GM23338 (cell line): ENCODE results near the gene UBE2J1. TPM values are rescaled to one million over a fixed set of nuclear protein-coding genes. Genes with fewer than 3 reads are reported as not detected.

ENCODE experiments used
- ATAC-seq: fragments of 200-7000 bp; cut with Tn5 transposase; 3 replicates; pipeline ENCODE4 v1.9.1; 2020
- DNase-seq: peaks from one replicate; pipeline ENCODE4 v3.0.0-alpha.2; 2015; ENCODE audit warnings: low spot score
- H2AFZ ChIP-seq: fragments of 200-600 bp; sonication (generic); 2 replicates; pipeline ENCODE4 v1.8.0; 2016; ENCODE audit warnings: antibody characterized with exemption, mild to moderate bottlenecking, moderate library complexity
- H3F3A ChIP-seq: fragments of 200-600 bp; sonication (generic); replicated peaks from 2 replicates; pipeline ENCODE4 v1.8.0; 2017; ENCODE audit warnings: antibody characterized with exemption, mixed run types, low read depth
- H3K27ac ChIP-seq: fragments of 200-600 bp; sonication (generic); 2 replicates; pipeline ENCODE4 v1.6.1; 2016; ENCODE audit warnings: low read depth
- H3K27me3 ChIP-seq: fragments of 200-600 bp; sonication (generic); 2 replicates; pipeline ENCODE4 v1.8.0; 2016; ENCODE audit warnings: mild to moderate bottlenecking, mixed run types, moderate library complexity; ENCODE audit not compliant: insufficient read depth
- H3K36me3 ChIP-seq: fragments of 200-600 bp; sonication (generic); 2 replicates; pipeline ENCODE4 v1.8.0; 2016; ENCODE audit warnings: mild to moderate bottlenecking; ENCODE audit not compliant: insufficient read depth
- H3K4me1 ChIP-seq: fragments of 200-600 bp; sonication (generic); 2 replicates; pipeline ENCODE4 v1.8.0; 2016; ENCODE audit warnings: mild to moderate bottlenecking, moderate library complexity; ENCODE audit not compliant: insufficient read depth
- H3K4me2 ChIP-seq: fragments of 200-600 bp; sonication (generic); 2 replicates; pipeline ENCODE4 v1.7.1; 2017; ENCODE audit warnings: mixed run types
- H3K4me3 ChIP-seq: fragments of 200-600 bp; sonication (generic); 2 replicates; pipeline ENCODE4 v1.6.1; 2016; ENCODE audit warnings: mixed run types
- H3K79me2 ChIP-seq: fragments of 200-600 bp; sonication (generic); replicated peaks from 2 replicates; pipeline ENCODE4 v1.8.0; 2017; ENCODE audit warnings: mild to moderate bottlenecking; ENCODE audit not compliant: insufficient read depth
- H3K9me2 ChIP-seq: fragments of 200-600 bp; sonication (generic); 2 replicates; pipeline ENCODE4 v1.8.0; 2017; ENCODE audit not compliant: insufficient read depth
- H4K20me1 ChIP-seq: fragments of 200-600 bp; sonication (generic); replicated peaks from 2 replicates; pipeline ENCODE4 v1.8.0; 2017; ENCODE audit warnings: mild to moderate bottlenecking; ENCODE audit not compliant: insufficient read depth
- H3K27ac Mint-ChIP-seq: 2 replicates; pipeline ENCODE4 v1.8.0; 2020; ENCODE audit warnings: inconsistent platforms, mild to moderate bottlenecking, moderate library complexity, mixed read lengths
- H3K27me3 Mint-ChIP-seq: 3 replicates; pipeline ENCODE4 v1.8.0; 2022; ENCODE audit warnings: low read depth, mild to moderate bottlenecking, moderate library complexity, mixed read lengths, inconsistent platforms; ENCODE audit not compliant: insufficient read depth, poor library complexity
- H3K36me3 Mint-ChIP-seq: 3 replicates; pipeline ENCODE4 v1.8.0; 2021; ENCODE audit warnings: low read depth, mild to moderate bottlenecking, inconsistent platforms, moderate library complexity, mixed read lengths
- H3K4me1 Mint-ChIP-seq: 3 replicates; pipeline ENCODE4 v1.8.0; 2020; ENCODE audit warnings: mild to moderate bottlenecking, inconsistent platforms, mixed read lengths
- H3K4me3 Mint-ChIP-seq: 3 replicates; pipeline ENCODE4 v1.8.0; 2021; ENCODE audit warnings: moderate library complexity, mild to moderate bottlenecking, inconsistent platforms, mixed read lengths
- H3K9me3 Mint-ChIP-seq: 3 replicates; pipeline ENCODE4 v1.8.0; 2020; ENCODE audit warnings: moderate library complexity, mild to moderate bottlenecking, inconsistent platforms, mixed read lengths
- CREB1 ChIP-seq: fragments of 250-450 bp; sonication (Bioruptor Pico); IDR thresholded peaks from 2 replicates; pipeline ENCODE4 v1.5.0; 2020; ENCODE audit warnings: low read depth, mild to moderate bottlenecking, moderate library complexity
- NANOG ChIP-seq: IDR thresholded peaks from 2 replicates; pipeline ENCODE4 v1.6.1; 2016; ENCODE audit warnings: antibody characterized with exemption, borderline replicate concordance
- STAT1 ChIP-seq: IDR thresholded peaks from one replicate; pipeline ENCODE4 v1.6.1; 2016; ENCODE audit warnings: antibody characterized with exemption; ENCODE audit not compliant: unreplicated experiment
- ZNF114 ChIP-seq: fragments of 250-450 bp; sonication (Bioruptor Pico); IDR thresholded peaks from 2 replicates; pipeline ENCODE4 v1.5.0; 2020; ENCODE audit warnings: mild to moderate bottlenecking, moderate library complexity
- ZNF331 ChIP-seq: fragments of 250-450 bp; sonication (Bioruptor Pico); IDR thresholded peaks from 2 replicates; pipeline ENCODE4 v1.5.0; 2020; ENCODE audit warnings: low read depth, mild to moderate bottlenecking, moderate library complexity
- polyA plus RNA-seq: library from polyadenylated mRNA; unstranded; fragments of >200 nt; fragmentation: Nextera tagmentation; extraction: Ambion mirVana; gene quantifications from 2 replicates; pipeline ENCODE4 v1.2.1, GENCODE V29; 2016
- total RNA-seq: library from RNA; depleted of rRNA; stranded (reverse); fragments of >200 nt; shearing (Covaris generic); gene quantifications from 2 replicates; pipeline ENCODE4 v1.2.3, GENCODE V29; 2014
- TF ChIP-seq, protein P1 (sequence below): IDR thresholded peaks from one replicate; pipeline ENCODE4 v1.6.1; 2018; ENCODE audit warnings: antibody characterized with exemption; ENCODE audit not compliant: unreplicated experiment
- TF ChIP-seq, protein P2 (sequence below): IDR thresholded peaks from 2 replicates; pipeline ENCODE4 v1.6.1; 2016; ENCODE audit warnings: antibody characterized with exemption
- TF ChIP-seq, protein P3 (sequence below): fragments of 250-450 bp; sonication (Bioruptor Pico); IDR thresholded peaks from 2 replicates; pipeline ENCODE4 v1.5.0; 2020; ENCODE audit warnings: mild to moderate bottlenecking, moderate library complexity
- TF ChIP-seq, protein P4 (sequence below), 2 experiments: fragments of 200-600 bp in 1 of 2; sonication (generic) in 1 of 2; conservative IDR thresholded peaks; 2 replicates each; pipeline versions ENCODE4 v1.5.1 to v1.6.1; 2016 to 2017; ENCODE audit warnings: antibody characterized with exemption in 2 of 2, low read depth in 2 of 2, mild to moderate bottlenecking in 2 of 2, moderate library complexity in 1 of 2

The UBE2J1 gene
- total and polyA plus RNA-seq, 2 experiments from 2014 or later = 7.5 to 13.1 TPM

DNA sequence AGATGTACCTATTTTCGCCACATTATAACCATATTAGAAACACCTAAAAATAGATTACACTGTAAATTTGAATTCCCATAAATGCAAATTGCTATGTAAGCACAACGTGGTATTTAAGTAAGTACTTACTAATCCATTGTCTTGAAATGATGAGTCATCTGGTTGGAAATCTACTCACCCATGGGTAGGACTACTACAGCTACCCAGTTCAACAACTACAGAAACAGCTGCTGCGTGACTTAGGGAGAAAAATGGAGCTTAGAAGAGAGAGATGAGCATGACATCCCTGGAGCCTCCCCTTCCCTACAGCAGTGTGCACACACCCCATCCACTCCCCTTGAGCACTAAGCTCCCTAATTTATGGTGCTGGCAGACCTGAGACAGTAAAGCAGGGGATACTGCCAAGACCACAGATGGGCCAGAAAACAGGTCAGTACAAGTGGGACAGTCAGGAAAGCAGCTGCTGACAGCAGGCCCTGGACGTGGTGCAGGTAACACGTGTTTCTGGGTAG is 32.7 kb upstream of the UBE2J1 start:
- H3K4me3 Mint-ChIP-seq = no peak overlapping the region
- no peaks in the 10 kb centered on the region for H3K9me3 Mint-ChIP-seq
- no peak overlapping the region for H3K27ac ChIP-seq
- ATAC-seq = no peak
- peak overlapping the region; percentile 93 for H3K27ac Mint-ChIP-seq
- H4K20me1 ChIP-seq = no peaks in the 10 kb centered on the region; the same call in none of the 2 replicates
- H2AFZ ChIP-seq = no peak overlapping the region
- no peaks in the 10 kb centered on the region; the same call in 1 of the 2 replicates for H3K4me1 ChIP-seq
- no peaks in the 10 kb centered on the region for H3K27me3 ChIP-seq
- no peaks in the 10 kb centered on the region for H3K36me3 Mint-ChIP-seq
- H3F3A ChIP-seq = no peaks in the 10 kb centered on the region
- TF ChIP-seq ZNF114 = no peak
- TF ChIP-seq, protein P1, sequence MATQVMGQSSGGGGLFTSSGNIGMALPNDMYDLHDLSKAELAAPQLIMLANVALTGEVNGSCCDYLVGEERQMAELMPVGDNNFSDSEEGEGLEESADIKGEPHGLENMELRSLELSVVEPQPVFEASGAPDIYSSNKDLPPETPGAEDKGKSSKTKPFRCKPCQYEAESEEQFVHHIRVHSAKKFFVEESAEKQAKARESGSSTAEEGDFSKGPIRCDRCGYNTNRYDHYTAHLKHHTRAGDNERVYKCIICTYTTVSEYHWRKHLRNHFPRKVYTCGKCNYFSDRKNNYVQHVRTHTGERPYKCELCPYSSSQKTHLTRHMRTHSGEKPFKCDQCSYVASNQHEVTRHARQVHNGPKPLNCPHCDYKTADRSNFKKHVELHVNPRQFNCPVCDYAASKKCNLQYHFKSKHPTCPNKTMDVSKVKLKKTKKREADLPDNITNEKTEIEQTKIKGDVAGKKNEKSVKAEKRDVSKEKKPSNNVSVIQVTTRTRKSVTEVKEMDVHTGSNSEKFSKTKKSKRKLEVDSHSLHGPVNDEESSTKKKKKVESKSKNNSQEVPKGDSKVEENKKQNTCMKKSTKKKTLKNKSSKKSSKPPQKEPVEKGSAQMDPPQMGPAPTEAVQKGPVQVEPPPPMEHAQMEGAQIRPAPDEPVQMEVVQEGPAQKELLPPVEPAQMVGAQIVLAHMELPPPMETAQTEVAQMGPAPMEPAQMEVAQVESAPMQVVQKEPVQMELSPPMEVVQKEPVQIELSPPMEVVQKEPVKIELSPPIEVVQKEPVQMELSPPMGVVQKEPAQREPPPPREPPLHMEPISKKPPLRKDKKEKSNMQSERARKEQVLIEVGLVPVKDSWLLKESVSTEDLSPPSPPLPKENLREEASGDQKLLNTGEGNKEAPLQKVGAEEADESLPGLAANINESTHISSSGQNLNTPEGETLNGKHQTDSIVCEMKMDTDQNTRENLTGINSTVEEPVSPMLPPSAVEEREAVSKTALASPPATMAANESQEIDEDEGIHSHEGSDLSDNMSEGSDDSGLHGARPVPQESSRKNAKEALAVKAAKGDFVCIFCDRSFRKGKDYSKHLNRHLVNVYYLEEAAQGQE = no peak
- TF ChIP-seq, protein P2, sequence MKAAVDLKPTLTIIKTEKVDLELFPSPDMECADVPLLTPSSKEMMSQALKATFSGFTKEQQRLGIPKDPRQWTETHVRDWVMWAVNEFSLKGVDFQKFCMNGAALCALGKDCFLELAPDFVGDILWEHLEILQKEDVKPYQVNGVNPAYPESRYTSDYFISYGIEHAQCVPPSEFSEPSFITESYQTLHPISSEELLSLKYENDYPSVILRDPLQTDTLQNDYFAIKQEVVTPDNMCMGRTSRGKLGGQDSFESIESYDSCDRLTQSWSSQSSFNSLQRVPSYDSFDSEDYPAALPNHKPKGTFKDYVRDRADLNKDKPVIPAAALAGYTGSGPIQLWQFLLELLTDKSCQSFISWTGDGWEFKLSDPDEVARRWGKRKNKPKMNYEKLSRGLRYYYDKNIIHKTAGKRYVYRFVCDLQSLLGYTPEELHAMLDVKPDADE = no peak
- TF ChIP-seq, protein P3, sequence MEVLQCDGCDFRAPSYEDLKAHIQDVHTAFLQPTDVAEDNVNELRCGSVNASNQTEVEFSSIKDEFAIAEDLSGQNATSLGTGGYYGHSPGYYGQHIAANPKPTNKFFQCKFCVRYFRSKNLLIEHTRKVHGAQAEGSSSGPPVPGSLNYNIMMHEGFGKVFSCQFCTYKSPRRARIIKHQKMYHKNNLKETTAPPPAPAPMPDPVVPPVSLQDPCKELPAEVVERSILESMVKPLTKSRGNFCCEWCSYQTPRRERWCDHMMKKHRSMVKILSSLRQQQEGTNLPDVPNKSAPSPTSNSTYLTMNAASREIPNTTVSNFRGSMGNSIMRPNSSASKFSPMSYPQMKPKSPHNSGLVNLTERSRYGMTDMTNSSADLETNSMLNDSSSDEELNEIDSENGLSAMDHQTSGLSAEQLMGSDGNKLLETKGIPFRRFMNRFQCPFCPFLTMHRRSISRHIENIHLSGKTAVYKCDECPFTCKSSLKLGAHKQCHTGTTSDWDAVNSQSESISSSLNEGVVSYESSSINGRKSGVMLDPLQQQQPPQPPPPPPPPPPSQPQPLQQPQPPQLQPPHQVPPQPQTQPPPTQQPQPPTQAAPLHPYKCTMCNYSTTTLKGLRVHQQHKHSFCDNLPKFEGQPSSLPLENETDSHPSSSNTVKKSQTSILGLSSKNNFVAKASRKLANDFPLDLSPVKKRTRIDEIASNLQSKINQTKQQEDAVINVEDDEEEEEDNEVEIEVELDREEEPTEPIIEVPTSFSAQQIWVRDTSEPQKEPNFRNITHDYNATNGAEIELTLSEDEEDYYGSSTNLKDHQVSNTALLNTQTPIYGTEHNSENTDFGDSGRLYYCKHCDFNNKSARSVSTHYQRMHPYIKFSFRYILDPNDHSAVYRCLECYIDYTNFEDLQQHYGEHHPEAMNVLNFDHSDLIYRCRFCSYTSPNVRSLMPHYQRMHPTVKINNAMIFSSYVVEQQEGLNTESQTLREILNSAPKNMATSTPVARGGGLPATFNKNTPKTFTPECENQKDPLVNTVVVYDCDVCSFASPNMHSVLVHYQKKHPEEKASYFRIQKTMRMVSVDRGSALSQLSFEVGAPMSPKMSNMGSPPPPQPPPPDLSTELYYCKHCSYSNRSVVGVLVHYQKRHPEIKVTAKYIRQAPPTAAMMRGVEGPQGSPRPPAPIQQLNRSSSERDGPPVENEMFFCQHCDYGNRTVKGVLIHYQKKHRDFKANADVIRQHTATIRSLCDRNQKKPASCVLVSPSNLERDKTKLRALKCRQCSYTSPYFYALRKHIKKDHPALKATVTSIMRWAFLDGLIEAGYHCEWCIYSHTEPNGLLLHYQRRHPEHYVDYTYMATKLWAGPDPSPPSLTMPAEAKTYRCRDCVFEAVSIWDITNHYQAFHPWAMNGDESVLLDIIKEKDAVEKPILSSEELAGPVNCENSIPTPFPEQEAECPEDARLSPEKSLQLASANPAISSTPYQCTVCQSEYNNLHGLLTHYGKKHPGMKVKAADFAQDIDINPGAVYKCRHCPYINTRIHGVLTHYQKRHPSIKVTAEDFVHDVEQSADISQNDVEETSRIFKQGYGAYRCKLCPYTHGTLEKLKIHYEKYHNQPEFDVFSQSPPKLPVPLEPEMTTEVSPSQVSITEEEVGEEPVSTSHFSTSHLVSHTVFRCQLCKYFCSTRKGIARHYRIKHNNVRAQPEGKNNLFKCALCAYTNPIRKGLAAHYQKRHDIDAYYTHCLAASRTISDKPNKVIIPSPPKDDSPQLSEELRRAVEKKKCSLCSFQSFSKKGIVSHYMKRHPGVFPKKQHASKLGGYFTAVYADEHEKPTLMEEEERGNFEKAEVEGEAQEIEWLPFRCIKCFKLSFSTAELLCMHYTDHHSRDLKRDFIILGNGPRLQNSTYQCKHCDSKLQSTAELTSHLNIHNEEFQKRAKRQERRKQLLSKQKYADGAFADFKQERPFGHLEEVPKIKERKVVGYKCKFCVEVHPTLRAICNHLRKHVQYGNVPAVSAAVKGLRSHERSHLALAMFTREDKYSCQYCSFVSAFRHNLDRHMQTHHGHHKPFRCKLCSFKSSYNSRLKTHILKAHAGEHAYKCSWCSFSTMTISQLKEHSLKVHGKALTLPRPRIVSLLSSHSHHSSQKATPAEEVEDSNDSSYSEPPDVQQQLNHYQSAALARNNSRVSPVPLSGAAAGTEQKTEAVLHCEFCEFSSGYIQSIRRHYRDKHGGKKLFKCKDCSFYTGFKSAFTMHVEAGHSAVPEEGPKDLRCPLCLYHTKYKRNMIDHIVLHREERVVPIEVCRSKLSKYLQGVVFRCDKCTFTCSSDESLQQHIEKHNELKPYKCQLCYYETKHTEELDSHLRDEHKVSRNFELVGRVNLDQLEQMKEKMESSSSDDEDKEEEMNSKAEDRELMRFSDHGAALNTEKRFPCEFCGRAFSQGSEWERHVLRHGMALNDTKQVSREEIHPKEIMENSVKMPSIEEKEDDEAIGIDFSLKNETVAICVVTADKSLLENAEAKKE = no peak
- TF ChIP-seq CREB1 (CRISPR knock-in tag) = no peak
- no peak for TF ChIP-seq NANOG
- TF ChIP-seq, protein P4, sequence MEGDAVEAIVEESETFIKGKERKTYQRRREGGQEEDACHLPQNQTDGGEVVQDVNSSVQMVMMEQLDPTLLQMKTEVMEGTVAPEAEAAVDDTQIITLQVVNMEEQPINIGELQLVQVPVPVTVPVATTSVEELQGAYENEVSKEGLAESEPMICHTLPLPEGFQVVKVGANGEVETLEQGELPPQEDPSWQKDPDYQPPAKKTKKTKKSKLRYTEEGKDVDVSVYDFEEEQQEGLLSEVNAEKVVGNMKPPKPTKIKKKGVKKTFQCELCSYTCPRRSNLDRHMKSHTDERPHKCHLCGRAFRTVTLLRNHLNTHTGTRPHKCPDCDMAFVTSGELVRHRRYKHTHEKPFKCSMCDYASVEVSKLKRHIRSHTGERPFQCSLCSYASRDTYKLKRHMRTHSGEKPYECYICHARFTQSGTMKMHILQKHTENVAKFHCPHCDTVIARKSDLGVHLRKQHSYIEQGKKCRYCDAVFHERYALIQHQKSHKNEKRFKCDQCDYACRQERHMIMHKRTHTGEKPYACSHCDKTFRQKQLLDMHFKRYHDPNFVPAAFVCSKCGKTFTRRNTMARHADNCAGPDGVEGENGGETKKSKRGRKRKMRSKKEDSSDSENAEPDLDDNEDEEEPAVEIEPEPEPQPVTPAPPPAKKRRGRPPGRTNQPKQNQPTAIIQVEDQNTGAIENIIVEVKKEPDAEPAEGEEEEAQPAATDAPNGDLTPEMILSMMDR (conservative IDR thresholded peaks at IDR 0.05; ENCODE audit: low read depth in 2 of 2) = no peak
- no peak for TF ChIP-seq ZNF331
- no peak for TF ChIP-seq STAT1
- H3K79me2 ChIP-seq = no peaks in the 10 kb centered on the region
- DNase-seq = no peak
- H3K4me1 Mint-ChIP-seq = peaks cover 7% of the 10 kb centered on the region; the same call in 2 of the 3 replicates
- no peaks in the 10 kb centered on the region for H3K36me3 ChIP-seq
- no peaks in the 10 kb centered on the region for H3K27me3 Mint-ChIP-seq
- H3K4me2 ChIP-seq = no peak overlapping the region
- H3K9me2 ChIP-seq = no peaks in the 10 kb centered on the region; the same call in 1 of the 2 replicates
- H3K4me3 ChIP-seq = no peak overlapping the region
